HepG2 (cell line): ENCODE results near the gene SRF. TPM values are rescaled to one million over a fixed set of nuclear protein-coding genes. Genes with fewer than 3 reads are reported as not detected.
A peak's percentile ranks its signal among the peaks of the same experiment; 100 is the strongest.

ENCODE experiments used
- CREBL2 ChIP-seq: sonication (generic); formaldehyde crosslinking; IDR thresholded peaks from 2 replicates; pipeline ENCODE4 v1.8.1; 2023; ENCODE audit warnings: missing genetic modification reagents, mild to moderate bottlenecking, borderline replicate concordance
- FOXO1 ChIP-seq: sonication (generic); formaldehyde crosslinking; IDR thresholded peaks from 2 replicates; pipeline ENCODE4 v1.4.0; 2020; ENCODE audit warnings: missing genetic modification reagents
- GPN1 ChIP-seq: sonication (generic); formaldehyde crosslinking; IDR thresholded peaks from 2 replicates; pipeline ENCODE4 v1.5.1; 2020; ENCODE audit warnings: missing genetic modification reagents, borderline replicate concordance
- SOX6 ChIP-seq, 2 experiments: fragments of 450-650 bp in 1 of 2; sonication (generic) in 1 of 2; formaldehyde crosslinking in 1 of 2; IDR thresholded peaks; 2 replicates each; pipeline versions ENCODE4 v1.4.0 to v1.6.1; 2017 to 2020; ENCODE audit warnings: antibody characterized with exemption in 1 of 2, mild to moderate bottlenecking in 1 of 2, missing genetic modification reagents in 1 of 2
- USF2 ChIP-seq, 2 experiments: sonication (generic) in 1 of 2; formaldehyde crosslinking in 1 of 2; IDR thresholded peaks; 2 replicates each; pipeline versions ENCODE4 v1.5.1 to v1.6.1; 2011 to 2020; ENCODE audit warnings: borderline replicate concordance in 1 of 2, low read depth in 1 of 2, low read length in 1 of 2, mild to moderate bottlenecking in 1 of 2, missing genetic modification reagents in 1 of 2, moderate library complexity in 1 of 2
- ZBED4 ChIP-seq: sonication (generic); formaldehyde crosslinking; IDR thresholded peaks from 2 replicates; pipeline ENCODE4 v1.4.0; 2020; ENCODE audit warnings: missing genetic modification reagents, borderline replicate concordance
- ZNF281 ChIP-seq: sonication (generic); formaldehyde crosslinking; IDR thresholded peaks from 2 replicates; pipeline ENCODE4 v1.4.0; 2020; ENCODE audit warnings: missing genetic modification reagents, borderline replicate concordance
- ZNF326 ChIP-seq: sonication (generic); formaldehyde crosslinking; IDR thresholded peaks from 2 replicates; pipeline ENCODE4 v1.4.0; 2020; ENCODE audit warnings: missing genetic modification reagents, borderline replicate concordance
- ZNF343 ChIP-seq: sonication (generic); formaldehyde crosslinking; IDR thresholded peaks from 2 replicates; pipeline ENCODE4 v1.4.0; 2020; ENCODE audit warnings: mild to moderate bottlenecking, missing genetic modification reagents
- ZNF460 ChIP-seq: sonication (generic); formaldehyde crosslinking; IDR thresholded peaks from 2 replicates; pipeline ENCODE4 v1.5.1; 2020; ENCODE audit warnings: missing genetic modification reagents, mild to moderate bottlenecking, borderline replicate concordance
- ZNF576 ChIP-seq: sonication (generic); formaldehyde crosslinking; IDR thresholded peaks from 2 replicates; pipeline ENCODE4 v1.4.0; 2020; ENCODE audit warnings: mild to moderate bottlenecking, missing genetic modification reagents
- ZNF850 ChIP-seq: sonication (generic); formaldehyde crosslinking; conservative IDR thresholded peaks from 2 replicates; pipeline ENCODE4 v1.9.0; 2021; ENCODE audit warnings: mild to moderate bottlenecking, missing genetic modification reagents
- polyA plus RNA-seq, 8 experiments: library from polyadenylated mRNA; depleted of rRNA in 3 of 8; stranded (reverse) in 7 of 8; unstranded in 1 of 8; fragments of >200 nt; fragmentation: Illumina TruSeq in 4 of 8; extraction: Trizol in 4 of 8; gene quantifications; 2 replicates each; pipeline versions ENCODE4 v1.2.1 to v1.2.3, GENCODE V29; 2011 to 2016; ENCODE audit warnings: low read depth in 4 of 8, missing spikeins in 1 of 8, mixed read lengths in 1 of 8; ENCODE audit not compliant: insufficient read depth in 1 of 8
- total RNA-seq, 5 experiments: library from RNA; depleted of rRNA; stranded (reverse); fragments of >200 nt; fragmentation: Illumina TruSeq; extraction: Trizol; gene quantifications; 2 replicates each; pipeline ENCODE4 v1.2.3, GENCODE V29; 2016; ENCODE audit warnings: low read depth in 1 of 5
- TF ChIP-seq, protein P1 (sequence below): sonication (generic); formaldehyde crosslinking; conservative IDR thresholded peaks from 2 replicates; pipeline ENCODE4 v1.8.0; 2022; ENCODE audit warnings: mild to moderate bottlenecking, moderate library complexity, missing genetic modification reagents

Gene SRF
- total and polyA plus RNA-seq, 2 of the 13 experiments (the other 11 are each of a cell fraction or from before 2014, with no cell fraction given), result 25.5 to 44.1 TPM

DNA sequence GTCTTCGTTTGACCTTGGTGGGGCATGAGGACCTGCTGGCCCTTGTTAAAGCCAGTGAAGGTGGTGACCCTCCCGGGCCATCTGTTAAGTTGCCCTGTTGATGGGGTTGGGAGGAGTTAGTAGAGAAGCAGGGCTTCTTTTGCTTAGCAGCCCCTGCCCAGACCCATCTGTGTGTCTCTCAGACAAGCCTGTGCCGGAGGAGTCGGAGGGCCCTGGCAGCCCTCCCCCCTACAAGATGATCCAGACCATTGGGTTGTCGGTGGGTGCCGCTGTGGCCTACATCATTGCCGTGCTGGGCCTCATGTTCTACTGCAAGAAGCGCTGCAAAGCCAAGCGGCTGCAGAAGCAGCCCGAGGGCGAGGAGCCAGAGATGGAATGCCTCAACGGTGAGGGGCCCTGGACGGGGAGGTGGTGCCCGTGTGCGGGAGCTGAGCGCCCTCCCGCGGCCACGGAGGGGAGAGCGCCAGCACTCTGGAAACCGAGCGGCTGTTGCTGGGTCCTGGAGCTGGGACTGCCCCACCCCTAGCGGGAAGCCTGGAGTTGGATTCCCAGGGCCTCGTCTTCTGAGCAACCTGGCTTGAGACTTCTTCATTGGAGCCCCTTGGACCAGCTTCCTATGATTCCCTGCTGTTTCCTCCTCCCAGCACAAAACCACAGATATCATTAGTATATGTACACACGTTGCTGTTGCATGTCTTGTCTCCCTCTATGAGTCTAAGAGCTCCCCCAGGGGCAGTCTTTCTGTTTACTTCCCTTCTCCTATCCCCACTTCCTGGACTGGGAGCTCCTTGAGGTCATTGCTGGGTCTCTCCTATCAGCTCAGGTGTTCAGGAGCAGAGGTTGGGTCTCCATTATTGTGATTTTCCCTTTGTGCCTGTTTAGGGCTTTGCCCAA lies 27.6 kb upstream of the SRF start (continued):
- TF ChIP-seq ZNF460, result no peak
- no peak; the same call in 1 of the 2 replicates for TF ChIP-seq ZNF576 (CRISPR knock-in tag)
- 0 out of 2 replicates have a peak, but pooled peaks have one; percentile 69 for TF ChIP-seq ZNF343 (CRISPR knock-in tag)
- TF ChIP-seq ZNF281, result 0 out of 2 replicates have a peak, but pooled peaks have one; percentile 16
- TF ChIP-seq, protein P1, sequence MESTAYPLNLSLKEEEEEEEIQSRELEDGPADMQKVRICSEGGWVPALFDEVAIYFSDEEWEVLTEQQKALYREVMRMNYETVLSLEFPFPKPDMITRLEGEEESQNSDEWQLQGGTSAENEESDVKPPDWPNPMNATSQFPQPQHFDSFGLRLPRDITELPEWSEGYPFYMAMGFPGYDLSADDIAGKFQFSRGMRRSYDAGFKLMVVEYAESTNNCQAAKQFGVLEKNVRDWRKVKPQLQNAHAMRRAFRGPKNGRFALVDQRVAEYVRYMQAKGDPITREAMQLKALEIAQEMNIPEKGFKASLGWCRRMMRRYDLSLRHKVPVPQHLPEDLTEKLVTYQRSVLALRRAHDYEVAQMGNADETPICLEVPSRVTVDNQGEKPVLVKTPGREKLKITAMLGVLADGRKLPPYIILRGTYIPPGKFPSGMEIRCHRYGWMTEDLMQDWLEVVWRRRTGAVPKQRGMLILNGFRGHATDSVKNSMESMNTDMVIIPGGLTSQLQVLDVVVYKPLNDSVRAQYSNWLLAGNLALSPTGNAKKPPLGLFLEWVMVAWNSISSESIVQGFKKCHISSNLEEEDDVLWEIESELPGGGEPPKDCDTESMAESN (CRISPR knock-in tag), result peak; percentile 90
- TF ChIP-seq ZBED4, result peak; percentile 87; the same call in 1 of the 2 replicates
- TF ChIP-seq USF2 (IDR thresholded peaks at IDR 0.05; ENCODE audit: low read depth, low read length), result no peak
- TF ChIP-seq USF2 (CRISPR knock-in tag; IDR thresholded peaks at IDR 0.05; ENCODE audit: borderline replicate concordance), result no peak
- TF ChIP-seq FOXO1 (CRISPR knock-in tag), result peak; percentile 71
- no peak for TF ChIP-seq ZNF326
- TF ChIP-seq GPN1 (CRISPR knock-in tag), result no peak
- no peak for TF ChIP-seq SOX6 (IDR thresholded peaks at IDR 0.05)
- TF ChIP-seq SOX6 (CRISPR knock-in tag; IDR thresholded peaks at IDR 0.05), result peak; percentile 68
- TF ChIP-seq CREBL2 (CRISPR knock-in tag), result no peak
- TF ChIP-seq ZNF850 (CRISPR knock-in tag), result no peak
